T-helper 17 cell (primary cell): ENCODE results near the gene GATAD2A. TPM values are rescaled to one million over a fixed set of nuclear protein-coding genes. Genes with fewer than 3 reads are reported as not detected.

ENCODE experiments used
- ATAC-seq: fragments of 150-1000 bp; cut with Tn5 transposase; 2 replicates; pipeline ENCODE4 v1.10.0; 2021; ENCODE audit warnings: mild to moderate bottlenecking, moderate library complexity
- DNase-seq, 3 donors: peaks; one replicate each; pipeline versions ENCODE4 v3.0.0 to v3.0.0-alpha.2; 2020 to 2021
- H3K9me3 ChIP-seq: one replicate; pipeline ENCODE4 v1.7.0; 2013; ENCODE audit warnings: low read length, mild to moderate bottlenecking; ENCODE audit not compliant: control insufficient read depth, poor library complexity, severe bottlenecking
- H3K27ac Mint-ChIP-seq: one replicate; pipeline ENCODE4 v1.8.0; 2022; ENCODE audit warnings: mild to moderate bottlenecking, moderate library complexity, mixed read lengths
- H3K27me3 Mint-ChIP-seq: one replicate; pipeline ENCODE4 v1.8.0; 2022; ENCODE audit warnings: mixed read lengths
- H3K36me3 Mint-ChIP-seq: one replicate; pipeline ENCODE4 v1.8.0; 2022; ENCODE audit warnings: low read depth, mixed read lengths
- H3K4me1 Mint-ChIP-seq: one replicate; pipeline ENCODE4 v1.8.0; 2022; ENCODE audit warnings: mild to moderate bottlenecking, mixed read lengths
- H3K4me3 Mint-ChIP-seq: one replicate; pipeline ENCODE4 v1.8.0; 2022; ENCODE audit warnings: mild to moderate bottlenecking, moderate library complexity, mixed read lengths
- total RNA-seq, 4 donors: library from RNA in 2 of 4; stranded (reverse) in 2 of 4; gene quantifications; one replicate each; pipeline ENCODE4 v1.2.3 and lab custom pipeline; 2022 to 2026

The GATAD2A gene
- total RNA-seq, 2 donors from 2014 or later = 129 to 153 TPM

GRCh38 chr19:19434483-19435045 is 29.1 kb downstream of the GATAD2A start:
- peak overlapping the region; percentile 29 for H3K27ac Mint-ChIP-seq
- H3K4me1 Mint-ChIP-seq = peaks cover 50% of the 10 kb centered on the region
- no peaks in the 10 kb centered on the region for H3K27me3 Mint-ChIP-seq
- H3K36me3 Mint-ChIP-seq = no peaks in the 10 kb centered on the region
- ATAC-seq (no peak), DNase-seq (no peak)
- H3K9me3 ChIP-seq = no peaks in the 10 kb centered on the region
- peak overlapping the region; percentile 31 for H3K4me3 Mint-ChIP-seq

DNA sequence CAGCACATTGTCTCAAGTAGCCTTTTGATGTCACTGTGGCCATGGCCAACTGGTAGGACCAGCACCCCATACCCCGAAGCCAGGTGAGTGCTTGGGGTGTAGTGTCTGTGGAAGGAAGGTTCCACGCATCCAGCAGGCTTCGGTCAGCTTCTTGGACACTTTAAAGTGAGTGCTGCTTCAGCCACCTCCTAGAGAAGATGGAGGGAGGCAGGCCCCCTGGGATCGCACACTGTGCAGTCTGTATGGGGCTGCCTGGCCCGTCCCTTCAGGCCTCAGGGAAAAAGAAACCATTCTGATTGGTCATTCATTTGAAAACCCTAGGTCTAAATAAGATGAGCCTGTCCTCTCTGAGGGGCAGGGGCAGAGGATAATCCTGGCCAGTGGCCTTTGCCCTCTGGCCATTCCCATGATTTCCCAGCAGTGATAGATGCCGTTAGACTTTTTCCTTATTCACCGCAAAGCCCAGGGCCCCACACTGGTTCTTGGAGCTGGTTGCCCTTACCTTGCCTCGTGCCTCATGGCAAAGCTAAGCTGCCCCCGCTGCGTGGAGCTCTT is 30.7 kb downstream of the GATAD2A start:
- no peaks in the 10 kb centered on the region for H3K9me3 ChIP-seq
- H3K36me3 Mint-ChIP-seq = peaks cover 3% of the 10 kb centered on the region
- no peak overlapping the region for H3K4me3 Mint-ChIP-seq
- H3K4me1 Mint-ChIP-seq = peaks cover 43% of the 10 kb centered on the region
- no peak for ATAC-seq
- no peak for DNase-seq
- H3K27me3 Mint-ChIP-seq = no peaks in the 10 kb centered on the region
- no peak overlapping the region for H3K27ac Mint-ChIP-seq

- Mint-ChIP-seq H3K36me3 (peaks cover 7% of the 10 kb centered on the region), H3K4me3 (no peak overlapping the region), H3K27me3 (no peaks in the 10 kb centered on the region), H3K27ac (peak overlapping the region; percentile 70), H3K4me1 (peaks cover 36% of the 10 kb centered on the region)
- DNase-seq (no peak), ATAC-seq (no peak)
- H3K9me3 ChIP-seq = no peaks in the 10 kb centered on the region
These were observed 33.1 kb downstream of the GATAD2A start for GRCh38 chr19:19438366-19439175.

- ATAC-seq (no peak), DNase-seq (no peak)
- Mint-ChIP-seq H3K27me3 (no peaks in the 10 kb centered on the region), H3K4me1 (peaks cover 37% of the 10 kb centered on the region), H3K36me3 (peaks cover 7% of the 10 kb centered on the region), H3K27ac (peak overlapping the region; percentile 65), H3K4me3 (no peak overlapping the region)
- H3K9me3 ChIP-seq = no peaks in the 10 kb centered on the region
These were observed 33.7 kb downstream of the GATAD2A start for GRCh38 chr19:19439176-19439482.

- H3K9me3 ChIP-seq = no peaks in the 10 kb centered on the region
- H3K4me3 Mint-ChIP-seq = peak overlapping the region; percentile 57
- peak overlapping the region; percentile 67 for H3K27ac Mint-ChIP-seq
- H3K4me1 Mint-ChIP-seq = peaks cover 59% of the 10 kb centered on the region
- no peak for DNase-seq
- H3K27me3 Mint-ChIP-seq = no peaks in the 10 kb centered on the region
- no peak for ATAC-seq
- peaks cover 11% of the 10 kb centered on the region for H3K36me3 Mint-ChIP-seq
These were observed 37.8 kb downstream of the GATAD2A start for GRCh38 chr19:19443283-19443682.

- Mint-ChIP-seq H3K36me3 (peaks cover 11% of the 10 kb centered on the region), H3K27me3 (no peaks in the 10 kb centered on the region), H3K27ac (peak overlapping the region; percentile 88), H3K4me1 (peaks cover 57% of the 10 kb centered on the region), H3K4me3 (peak overlapping the region; percentile 57)
- H3K9me3 ChIP-seq = no peaks in the 10 kb centered on the region
- ATAC-seq = peak; percentile 2
- no peak for DNase-seq
These were observed 38.6 kb downstream of the GATAD2A start for GRCh38 chr19:19443902-19444680.

GRCh38 chr19:19444681-19445155 is 39.2 kb downstream of the GATAD2A start:
- Mint-ChIP-seq H3K27me3 (no peaks in the 10 kb centered on the region), H3K27ac (peak overlapping the region; percentile 88), H3K36me3 (peaks cover 11% of the 10 kb centered on the region), H3K4me3 (no peak overlapping the region), H3K4me1 (peaks cover 56% of the 10 kb centered on the region)
- peak; percentile 24 for ATAC-seq
- no peak for DNase-seq
- no peaks in the 10 kb centered on the region for H3K9me3 ChIP-seq

GRCh38 chr19:19445288-19445687 is 39.8 kb downstream of the GATAD2A start:
- H3K9me3 ChIP-seq = no peaks in the 10 kb centered on the region
- DNase-seq = no peak
- Mint-ChIP-seq H3K36me3 (peaks cover 8% of the 10 kb centered on the region), H3K27ac (peak overlapping the region; percentile 88), H3K27me3 (no peaks in the 10 kb centered on the region), H3K4me3 (peak overlapping the region; percentile 71), H3K4me1 (peaks cover 53% of the 10 kb centered on the region)
- no peak for ATAC-seq

DNA sequence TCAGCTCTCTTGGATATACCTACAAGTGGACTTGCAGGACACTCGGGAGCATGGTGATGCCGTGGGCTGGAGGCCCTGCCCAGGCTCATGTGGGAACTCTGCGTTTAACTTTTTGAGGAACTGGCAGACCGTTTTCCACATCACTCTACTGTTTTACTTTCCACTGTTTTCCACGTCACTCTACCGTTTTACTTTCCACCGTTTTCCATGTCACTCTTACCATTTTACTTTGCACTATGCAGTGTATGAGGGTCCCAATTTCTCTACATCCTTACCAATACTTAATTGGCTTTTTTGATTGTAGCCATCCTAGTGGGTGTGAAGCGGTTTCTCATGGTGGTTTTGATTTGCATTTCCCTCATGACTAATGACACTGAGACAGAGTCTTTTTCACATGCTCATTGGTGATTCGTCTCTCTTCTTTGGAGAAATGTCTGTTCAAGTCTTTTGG is 40.5 kb downstream of the GATAD2A start:
- Mint-ChIP-seq H3K36me3 (peaks cover 8% of the 10 kb centered on the region), H3K4me3 (peak overlapping the region; percentile 71), H3K4me1 (peaks cover 55% of the 10 kb centered on the region), H3K27me3 (no peaks in the 10 kb centered on the region), H3K27ac (peak overlapping the region; percentile 88)
- ATAC-seq = peak; percentile 47
- DNase-seq = no peak
- H3K9me3 ChIP-seq = no peaks in the 10 kb centered on the region

DNA sequence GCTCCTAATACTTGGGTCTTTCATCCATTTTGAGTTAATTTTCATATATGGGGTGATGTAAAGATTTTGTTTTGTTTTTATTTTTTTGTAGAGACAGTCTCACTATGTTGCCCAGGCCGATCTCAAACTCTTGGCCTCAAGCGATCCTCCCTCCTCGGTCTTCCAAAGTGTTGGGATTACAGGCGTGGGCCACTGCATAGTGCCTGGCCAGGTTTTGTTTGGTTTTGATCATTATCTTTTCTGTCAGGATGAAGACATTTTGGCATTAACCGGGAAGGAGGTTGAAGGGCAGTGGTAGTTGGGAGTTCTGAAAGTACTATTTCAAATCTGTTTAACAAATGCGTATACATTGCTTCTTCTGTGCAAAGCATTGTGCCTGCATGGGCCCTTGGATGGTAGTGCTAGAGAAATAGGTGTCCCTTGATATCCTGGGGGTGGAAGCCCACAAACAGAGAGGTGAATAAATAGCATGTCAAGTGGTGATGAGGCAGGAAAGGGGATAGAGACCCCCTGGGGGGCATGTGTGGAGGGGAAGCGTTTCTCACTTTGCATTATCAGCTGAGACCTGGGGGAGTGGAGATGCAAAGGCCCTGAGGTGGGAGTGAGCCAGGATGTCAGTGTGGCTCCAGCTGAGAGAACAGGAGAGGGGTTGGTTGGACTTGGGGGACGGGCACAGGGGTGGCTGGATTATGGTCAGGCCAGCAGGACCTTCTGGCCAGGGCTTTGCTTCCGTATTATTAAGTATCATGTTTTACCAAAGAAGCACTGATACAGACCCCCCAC is 41.4 kb downstream of the GATAD2A start:
- H3K4me1 Mint-ChIP-seq = peaks cover 61% of the 10 kb centered on the region
- no peaks in the 10 kb centered on the region for H3K27me3 Mint-ChIP-seq
- H3K4me3 Mint-ChIP-seq = peak overlapping the region; percentile 67
- H3K9me3 ChIP-seq = no peaks in the 10 kb centered on the region
- peak overlapping the region; percentile 88 for H3K27ac Mint-ChIP-seq
- peaks cover 8% of the 10 kb centered on the region for H3K36me3 Mint-ChIP-seq
- ATAC-seq = no peak
- no peak for DNase-seq

GRCh38 chr19:19447536-19448237 is 42.2 kb downstream of the GATAD2A start:
- peaks cover 8% of the 10 kb centered on the region for H3K36me3 Mint-ChIP-seq
- ATAC-seq (peak; percentile 86), DNase-seq (peak in 2 of 3 donors; percentile 19 to 33)
- peaks cover 66% of the 10 kb centered on the region for H3K4me1 Mint-ChIP-seq
- no peaks in the 10 kb centered on the region for H3K9me3 ChIP-seq
- peak overlapping the region; percentile 67 for H3K4me3 Mint-ChIP-seq
- H3K27me3 Mint-ChIP-seq = no peaks in the 10 kb centered on the region
- H3K27ac Mint-ChIP-seq = peak overlapping the region; percentile 88

DNA sequence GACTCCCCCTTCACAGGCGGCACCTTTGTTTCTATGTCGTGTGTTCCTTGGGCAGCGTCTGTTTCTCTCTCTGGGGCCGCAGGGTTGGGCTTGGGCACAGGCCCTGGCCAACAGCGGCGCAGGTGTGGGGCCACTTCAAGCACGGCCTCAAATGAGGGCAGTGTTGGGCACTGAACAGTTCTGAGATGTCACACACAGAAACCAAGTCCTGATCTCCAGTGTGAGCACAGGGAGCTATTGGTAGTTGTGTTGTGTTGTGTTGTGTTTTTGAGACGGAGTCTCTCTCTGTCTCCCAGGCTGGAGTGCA is 42.7 kb downstream of the GATAD2A start:
- ATAC-seq (no peak), DNase-seq (no peak)
- no peak overlapping the region for H3K4me3 Mint-ChIP-seq
- H3K27me3 Mint-ChIP-seq = no peaks in the 10 kb centered on the region
- H3K36me3 Mint-ChIP-seq = peaks cover 7% of the 10 kb centered on the region
- H3K4me1 Mint-ChIP-seq = peaks cover 62% of the 10 kb centered on the region
- peak overlapping the region; percentile 88 for H3K27ac Mint-ChIP-seq
- H3K9me3 ChIP-seq = no peaks in the 10 kb centered on the region
